Endothelial cell of umbilical vein (primary cell): Measurements from ENCODE around the gene CWF19L2. TPM values are rescaled to one million over a fixed set of nuclear protein-coding genes. Genes with fewer than 3 reads are reported as not detected.
A peak's percentile ranks its signal among the peaks of the same experiment; 100 is the strongest.

ENCODE experiments used
- BruUV-seq: library from RNA; stranded (reverse); fragments of 400-500 nt; replicated peaks from 2 replicates; lab custom pipeline; 2021; lab: Mats Ljungman, UMichigan
- CTCF ChIA-PET: fragments of 300-600, 350-600 bp; sonication (Branson Sonifier 250); formaldehyde crosslinking; loops from one replicate; lab custom pipeline; 2021; ENCODE audit warnings: antibody characterized with exemption, inconsistent platforms; lab: Charles Lee
- POLR2A ChIA-PET: fragments of 300-600, 350-600 bp; sonication (Branson Sonifier 250); formaldehyde crosslinking; loops from one replicate; lab custom pipeline; 2021; ENCODE audit warnings: antibody characterized with exemption, inconsistent platforms; lab: Charles Lee
- DNase-seq: peaks from one replicate; pipeline ENCODE4 v3.0.0-alpha.2; 2011; ENCODE audit warnings: low read depth, low spot score
- FAIRE-seq: peaks from 2 replicates; lab custom pipeline; 2011; peaks lifted over from hg19 to GRCh38; lab: Jason Lieb, UNC
- H2AFZ ChIP-seq: 2 replicates; pipeline ENCODE4 v1.6.0; 2012; ENCODE audit warnings: low read depth, low read length, control low read depth, inconsistent platforms
- H3K27ac ChIP-seq: 2 replicates; pipeline ENCODE4 v1.5.1; 2011; ENCODE audit warnings: low read depth, mild to moderate bottlenecking, control low read depth, low read length, moderate library complexity; ENCODE audit not compliant: insufficient read depth
- H3K27me3 ChIP-seq, 2 experiments: 2 replicates each; pipeline versions ENCODE4 v1.6.0 to v1.6.1; 2011; ENCODE audit warnings: low read length in 2 of 2, mixed read lengths in 1 of 2; ENCODE audit not compliant: control insufficient read depth in 2 of 2, insufficient read depth in 2 of 2
- H3K36me3 ChIP-seq, 2 experiments: 2 replicates in 1 of 2; 3 replicates in 1 of 2; pipeline ENCODE4 v1.5.1; 2011; ENCODE audit warnings: low read length in 2 of 2, mild to moderate bottlenecking in 1 of 2, moderate library complexity in 1 of 2; ENCODE audit not compliant: control insufficient read depth in 2 of 2, insufficient read depth in 2 of 2; ENCODE audit errors: extremely low read depth in 1 of 2
- H3K4me1 ChIP-seq: 3 replicates; pipeline ENCODE4 v1.5.1; 2011; ENCODE audit warnings: mild to moderate bottlenecking, low read length; ENCODE audit not compliant: control insufficient read depth, insufficient read depth; ENCODE audit errors: extremely low read depth
- H3K4me2 ChIP-seq: 2 replicates; pipeline ENCODE4 v1.6.1; 2011; ENCODE audit warnings: low read length, control low read depth, mixed read lengths; ENCODE audit not compliant: insufficient read depth
- H3K4me3 ChIP-seq, 3 experiments: fragments of 200-600 bp in 1 of 3; sonication (generic), shearing (Covaris generic) in 1 of 3; replicated peaks in 1 of 3; 2 replicates each; pipeline ENCODE4 v1.5.1; 2011 to 2016; ENCODE audit warnings: control low read depth in 3 of 3, low read length in 3 of 3, mild to moderate bottlenecking in 2 of 3, inconsistent platforms in 1 of 3, low read depth in 1 of 3, moderate library complexity in 1 of 3; ENCODE audit not compliant: insufficient read depth in 1 of 3
- H3K79me2 ChIP-seq: 2 replicates; pipeline ENCODE4 v1.6.0; 2012; ENCODE audit warnings: low read length, inconsistent platforms; ENCODE audit not compliant: control insufficient read depth, insufficient read depth
- H3K9ac ChIP-seq: replicated peaks from 2 replicates; pipeline ENCODE3; 2011; ENCODE audit warnings: low read length, control low read depth; ENCODE audit not compliant: insufficient read depth; ENCODE audit errors: extremely low read depth
- H3K9me1 ChIP-seq: replicated peaks from 3 replicates; pipeline ENCODE4 v1.6.0; 2011; ENCODE audit warnings: mild to moderate bottlenecking, low read length; ENCODE audit not compliant: control insufficient read depth, insufficient read depth; ENCODE audit errors: extremely low read depth
- H3K9me3 ChIP-seq: replicated peaks from 2 replicates; pipeline ENCODE4 v1.5.1; 2012; ENCODE audit warnings: low read length, inconsistent platforms; ENCODE audit not compliant: control insufficient read depth, insufficient read depth
- H4K20me1 ChIP-seq: replicated peaks from 2 replicates; pipeline ENCODE3; 2011; ENCODE audit warnings: mild to moderate bottlenecking, low read length; ENCODE audit not compliant: control insufficient read depth, insufficient read depth; ENCODE audit errors: extremely low read depth
- EZH2 ChIP-seq: IDR thresholded peaks from 2 replicates; pipeline ENCODE4 v1.6.1; 2012; ENCODE audit warnings: borderline replicate concordance, low read depth, mild to moderate bottlenecking, moderate library complexity, low read length, inconsistent platforms; ENCODE audit not compliant: severe bottlenecking
- FOS ChIP-seq: IDR thresholded peaks from 2 replicates; pipeline ENCODE4 v1.6.1; 2011; ENCODE audit warnings: mild to moderate bottlenecking, low read length, moderate library complexity, borderline replicate concordance; ENCODE audit not compliant: insufficient read depth
- GATA2 ChIP-seq: IDR thresholded peaks from 2 replicates; pipeline ENCODE4 v1.7.0; 2011; ENCODE audit warnings: low read depth, mild to moderate bottlenecking, moderate library complexity, mixed read lengths, low read length; ENCODE audit not compliant: insufficient read length, insufficient read depth
- JUN ChIP-seq: IDR thresholded peaks from 2 replicates; pipeline ENCODE4 v1.6.1; 2011; ENCODE audit warnings: borderline replicate concordance, low read depth; ENCODE audit not compliant: insufficient read length, insufficient read depth
- MYC ChIP-seq: IDR thresholded peaks from one replicate; pipeline ENCODE4 v1.6.1; 2011; ENCODE audit warnings: mild to moderate bottlenecking, low read depth, low read length
- POLR2A ChIP-seq: IDR thresholded peaks from 2 replicates; pipeline ENCODE4 v1.6.1; 2012; ENCODE audit warnings: low read depth, mild to moderate bottlenecking, control low read depth, low read length
- POLR2AphosphoS5 ChIP-seq: IDR thresholded peaks from 2 replicates; pipeline ENCODE4 v1.6.1; 2012; ENCODE audit warnings: low read depth, mild to moderate bottlenecking, control low read depth, low read length, moderate library complexity; ENCODE audit not compliant: insufficient read depth
- dilution Hi-C: fragments of 300-500 bp; cut with MboI; formaldehyde crosslinking; loops from one replicate; pipeline ENCODE4 v1.15.0; 2019; ENCODE audit warnings: low sequenced_read_pairs; ENCODE audit not compliant: extremely low pct_ligation_motif_present
- intact Hi-C: fragments of 100-400 bp; cut with micrococcal nuclease; formaldehyde crosslinking; loops from one replicate; pipeline ENCODE4 v1.10.0; 2022
- polyA plus RNA-seq, 4 experiments: library from polyadenylated mRNA; depleted of rRNA in 3 of 4; stranded (reverse) in 3 of 4; unstranded in 1 of 4; fragments of >200 nt; gene quantifications; 2 replicates each; pipeline versions ENCODE4 v1.2.1 to v1.2.3, GENCODE V29; 2011 to 2012; ENCODE audit warnings: missing spikeins in 1 of 4
- total RNA-seq: library from RNA; stranded (reverse); gene quantifications from 2 replicates; pipeline ENCODE4 v1.2.3, GENCODE V29; 2021
- TF ChIP-seq, protein P1 (sequence below), 2 donors: IDR thresholded peaks; 1 replicate in 1 of 2; 2 replicates in 1 of 2; pipeline ENCODE4 v1.5.1; 2011; ENCODE audit warnings: low read length in 2 of 2, mild to moderate bottlenecking in 2 of 2, moderate library complexity in 2 of 2, control low read depth in 1 of 2, inconsistent platforms in 1 of 2, low read depth in 1 of 2; ENCODE audit not compliant: insufficient read depth in 1 of 2; ENCODE audit errors: extremely low read depth in 1 of 2
- TF ChIP-seq, protein P2 (sequence below): IDR thresholded peaks from 2 replicates; pipeline ENCODE4 v1.6.1; 2011; ENCODE audit not compliant: insufficient read depth, insufficient read length

Gene CWF19L2
- total and polyA plus RNA-seq, 2 donors (not counting 3 experiments of a cell fraction or from before 2014, with no cell fraction given), result 1.4 to 11.8 TPM

DNA sequence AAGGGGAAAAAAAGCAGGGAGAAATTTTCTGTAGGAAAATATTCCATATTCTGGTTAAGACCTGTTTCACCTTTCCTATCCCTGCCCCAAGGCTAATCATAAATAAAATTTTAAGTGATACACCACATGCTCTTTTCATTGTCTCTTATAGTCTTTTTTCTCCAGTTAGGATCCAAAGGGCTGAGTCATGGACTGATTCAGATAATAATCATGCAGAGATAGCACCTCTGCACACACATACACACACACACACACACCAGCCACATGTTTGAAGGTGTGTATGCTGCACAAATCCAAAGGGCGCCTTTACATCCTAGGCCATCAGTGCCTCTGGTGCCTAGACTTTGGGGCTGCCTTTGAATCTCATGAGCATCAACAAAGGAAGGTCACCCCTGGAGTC, 35.5 kb upstream of the CWF19L2 start:
- CTCF ChIA-PET, result no interaction called here
- Histone ChIP-seq H3K4me3 (no peak overlapping the region), H3K4me2 (no peak overlapping the region), H4K20me1 (no peaks in the 10 kb centered on the region), H3K9me3 (no peaks in the 10 kb centered on the region), H3K4me1 (no peaks in the 10 kb centered on the region), H3K9ac (no peak overlapping the region), H3K79me2 (no peaks in the 10 kb centered on the region), H3K9me1 (no peaks in the 10 kb centered on the region), H2AFZ (no peak overlapping the region), H3K27ac (no peak overlapping the region), H3K27me3 (peaks cover 0 to 3% of the 10 kb centered on the region in 2 experiments), H3K36me3 (no peaks in the 10 kb centered on the region)
- dilution Hi-C loops (no loop called here), intact Hi-C loops (no loop called here)
- FAIRE-seq, result no peak
- POLR2A ChIA-PET, result interaction anchor here (0.6 kb wide), 1 partner anchor 1360 kb away, joined by 3 read pairs; no protein-coding TSS in a partner anchor
- BruUV-seq, result no TSS peak
- DNase-seq, result no peak
- TF ChIP-seq POLR2AphosphoS5, result no peak
- peak; percentile 7 for TF ChIP-seq FOS

DNA sequence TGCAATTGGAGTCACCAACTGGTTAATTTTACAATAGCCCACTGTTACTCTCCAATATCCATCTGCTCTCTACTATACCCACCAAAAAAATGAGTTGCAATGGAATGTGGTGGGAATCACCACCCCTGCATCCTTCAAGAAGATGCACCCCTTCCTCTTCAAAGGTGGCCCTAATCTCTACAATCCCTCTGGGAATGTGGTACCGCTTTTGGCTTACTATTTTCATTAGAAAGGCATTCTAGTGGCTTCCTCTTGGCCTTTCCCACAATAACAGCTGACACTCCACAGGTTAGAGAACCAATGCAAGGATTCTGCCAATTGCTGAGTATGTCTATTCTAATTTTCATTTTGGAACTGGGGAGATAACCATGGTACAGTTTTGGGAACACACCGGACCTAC, 33.2 kb upstream of the CWF19L2 start:
- TF ChIP-seq JUN (no peak), POLR2A (no peak), EZH2 (no peak), POLR2AphosphoS5 (no peak), MYC (no peak), GATA2 (no peak), FOS (no peak)
- TF ChIP-seq, protein P1, sequence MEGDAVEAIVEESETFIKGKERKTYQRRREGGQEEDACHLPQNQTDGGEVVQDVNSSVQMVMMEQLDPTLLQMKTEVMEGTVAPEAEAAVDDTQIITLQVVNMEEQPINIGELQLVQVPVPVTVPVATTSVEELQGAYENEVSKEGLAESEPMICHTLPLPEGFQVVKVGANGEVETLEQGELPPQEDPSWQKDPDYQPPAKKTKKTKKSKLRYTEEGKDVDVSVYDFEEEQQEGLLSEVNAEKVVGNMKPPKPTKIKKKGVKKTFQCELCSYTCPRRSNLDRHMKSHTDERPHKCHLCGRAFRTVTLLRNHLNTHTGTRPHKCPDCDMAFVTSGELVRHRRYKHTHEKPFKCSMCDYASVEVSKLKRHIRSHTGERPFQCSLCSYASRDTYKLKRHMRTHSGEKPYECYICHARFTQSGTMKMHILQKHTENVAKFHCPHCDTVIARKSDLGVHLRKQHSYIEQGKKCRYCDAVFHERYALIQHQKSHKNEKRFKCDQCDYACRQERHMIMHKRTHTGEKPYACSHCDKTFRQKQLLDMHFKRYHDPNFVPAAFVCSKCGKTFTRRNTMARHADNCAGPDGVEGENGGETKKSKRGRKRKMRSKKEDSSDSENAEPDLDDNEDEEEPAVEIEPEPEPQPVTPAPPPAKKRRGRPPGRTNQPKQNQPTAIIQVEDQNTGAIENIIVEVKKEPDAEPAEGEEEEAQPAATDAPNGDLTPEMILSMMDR (IDR thresholded peaks at IDR 0.05; ENCODE audit: extremely low read depth in 1 of 2, insufficient read depth in 1 of 2, low read depth in 1 of 2, low read length in 2 of 2), result no peak
- TF ChIP-seq, protein P2, sequence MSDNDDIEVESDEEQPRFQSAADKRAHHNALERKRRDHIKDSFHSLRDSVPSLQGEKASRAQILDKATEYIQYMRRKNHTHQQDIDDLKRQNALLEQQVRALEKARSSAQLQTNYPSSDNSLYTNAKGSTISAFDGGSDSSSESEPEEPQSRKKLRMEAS, result no peak
- Histone ChIP-seq H3K4me1 (no peaks in the 10 kb centered on the region), H3K4me3 (no peak overlapping the region), H3K9me3 (no peaks in the 10 kb centered on the region), H3K27ac (no peak overlapping the region), H3K9ac (no peak overlapping the region), H2AFZ (no peak overlapping the region), H3K36me3 (no peaks in the 10 kb centered on the region), H3K79me2 (no peaks in the 10 kb centered on the region), H3K4me2 (no peak overlapping the region), H3K9me1 (no peaks in the 10 kb centered on the region), H3K27me3 (peaks cover 0 to 3% of the 10 kb centered on the region in 2 experiments), H4K20me1 (no peaks in the 10 kb centered on the region)
- dilution Hi-C loops, result no loop called here
- intact Hi-C loops, result no loop called here
- FAIRE-seq (no peak), DNase-seq (no peak)
- ChIA-PET POLR2A (no interaction called here), CTCF (no interaction called here)
- no TSS peak for BruUV-seq
